ENCODE measurements around the gene FBXL17. TPM values are rescaled to one million over a fixed set of nuclear protein-coding genes. Genes with fewer than 3 reads are reported as not detected.

FBXL17 gene
- total RNA-seq, 1 donor from 2014 or later: 12.7 TPM

DNA sequence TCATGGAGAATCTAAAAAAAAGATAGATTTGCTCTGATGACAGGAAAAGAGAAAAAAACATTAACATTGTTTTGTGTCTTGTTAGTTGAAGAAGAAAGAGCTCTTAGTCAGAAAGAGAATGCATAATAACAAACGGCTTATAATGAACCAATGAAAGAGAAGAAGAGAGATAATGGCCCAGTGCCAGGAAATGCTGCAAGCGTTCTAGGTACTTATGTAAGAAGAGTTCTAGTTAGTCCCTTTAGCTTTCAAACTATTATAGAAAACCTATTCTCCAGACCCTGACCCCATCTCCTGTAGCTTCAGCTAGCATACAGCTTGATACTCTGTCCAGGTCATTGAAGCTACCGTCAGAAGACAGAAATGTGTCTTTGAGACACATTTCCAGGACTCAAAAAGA, 70.2 kb downstream of the FBXL17 start:
- Mint-ChIP-seq H3K27ac (ENCODE audit: unreplicated experiment) (no peak overlapping the region), H3K27me3 (ENCODE audit: low read depth, unreplicated experiment) (no peaks in the 10 kb centered on the region), H3K4me1 (ENCODE audit: low read depth, unreplicated experiment) (peaks cover 4% of the 10 kb centered on the region), H3K4me3 (ENCODE audit: unreplicated experiment) (no peak overlapping the region), H3K36me3 (ENCODE audit: low read depth, unreplicated experiment) (no peaks in the 10 kb centered on the region), H3K9me3 (ENCODE audit: unreplicated experiment) (no peaks in the 10 kb centered on the region)
- H3K9ac ChIP-seq (ENCODE audit: low read length): no peak overlapping the region
- DNase-seq (ENCODE audit: low read depth): no peak
- no peaks in the 10 kb centered on the region for H3K36me3 ChIP-seq (ENCODE audit: insufficient read depth, low read length)
- H3K4me2 ChIP-seq (ENCODE audit: low read length): no peak overlapping the region
- no peaks in the 10 kb centered on the region for H3K4me1 ChIP-seq (ENCODE audit: insufficient read depth, low read length)
- FAIRE-seq: no peak
- H2AFZ ChIP-seq (ENCODE audit: low read depth, low read length): no peak overlapping the region
- H3K79me2 ChIP-seq (ENCODE audit: insufficient read depth, low read length): no peaks in the 10 kb centered on the region
- no peaks in the 10 kb centered on the region for H3K27me3 ChIP-seq (ENCODE audit: insufficient read depth, low read length)
- no peaks in the 10 kb centered on the region for H3K9me3 ChIP-seq (ENCODE audit: insufficient read depth, low read depth, low read length)
- TF ChIP-seq CTCF (IDR thresholded peaks at IDR 0.05; ENCODE audit: insufficient read depth, low read depth, low read length): no peak
- no peak for TF ChIP-seq EZH2 (IDR thresholded peaks at IDR 0.05; ENCODE audit: insufficient read depth, low read length)
- no peaks in the 10 kb centered on the region for H4K20me1 ChIP-seq (ENCODE audit: insufficient read depth, low read length)
- H3K27ac ChIP-seq (ENCODE audit: low read depth, low read length): no peak overlapping the region
- H3K4me3 ChIP-seq (ENCODE audit: insufficient read depth, low read depth, low read length): no peak overlapping the region

DNA sequence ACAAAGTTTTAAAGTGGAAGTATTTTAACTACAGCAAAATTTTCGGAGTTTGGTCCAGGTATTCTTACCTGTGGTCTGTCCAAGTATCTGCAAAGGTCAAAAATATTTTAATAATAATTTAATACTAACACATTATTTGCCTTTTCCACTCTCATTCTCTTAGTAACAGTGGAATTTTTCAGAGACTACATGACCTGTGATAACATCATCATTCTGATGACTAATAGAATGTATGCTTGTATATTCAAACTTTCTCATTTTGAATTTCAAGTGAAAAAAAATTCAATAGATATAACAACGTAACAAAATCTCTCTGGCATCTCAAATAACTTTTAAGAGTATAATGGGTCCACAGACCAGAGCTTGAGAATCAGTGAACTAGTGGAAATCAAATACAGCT, 78.3 kb downstream of the FBXL17 start:
- DNase-seq (ENCODE audit: low read depth): no peak
- H3K27ac ChIP-seq (ENCODE audit: low read depth, low read length): no peak overlapping the region
- H3K27me3 Mint-ChIP-seq (ENCODE audit: low read depth, unreplicated experiment): no peaks in the 10 kb centered on the region
- no peaks in the 10 kb centered on the region for H3K36me3 Mint-ChIP-seq (ENCODE audit: low read depth, unreplicated experiment)
- no peaks in the 10 kb centered on the region for H3K79me2 ChIP-seq (ENCODE audit: insufficient read depth, low read length)
- no peaks in the 10 kb centered on the region for H3K27me3 ChIP-seq (ENCODE audit: insufficient read depth, low read length)
- no peaks in the 10 kb centered on the region for H3K36me3 ChIP-seq (ENCODE audit: insufficient read depth, low read length)
- no peak overlapping the region for H3K4me3 ChIP-seq (ENCODE audit: insufficient read depth, low read depth, low read length)
- no peaks in the 10 kb centered on the region for H3K4me1 ChIP-seq (ENCODE audit: insufficient read depth, low read length)
- no peak overlapping the region for H2AFZ ChIP-seq (ENCODE audit: low read depth, low read length)
- no peaks in the 10 kb centered on the region for H3K4me1 Mint-ChIP-seq (ENCODE audit: low read depth, unreplicated experiment)
- TF ChIP-seq EZH2 (IDR thresholded peaks at IDR 0.05; ENCODE audit: insufficient read depth, low read length) (no peak), CTCF (IDR thresholded peaks at IDR 0.05; ENCODE audit: insufficient read depth, low read depth, low read length) (no peak)
- H3K4me2 ChIP-seq (ENCODE audit: low read length): no peak overlapping the region
- H3K9ac ChIP-seq (ENCODE audit: low read length): no peak overlapping the region
- no peaks in the 10 kb centered on the region for H3K9me3 ChIP-seq (ENCODE audit: insufficient read depth, low read depth, low read length)
- no peak overlapping the region for H3K27ac Mint-ChIP-seq (ENCODE audit: unreplicated experiment)
- no peak for FAIRE-seq
- no peaks in the 10 kb centered on the region for H3K9me3 Mint-ChIP-seq (ENCODE audit: unreplicated experiment)
- no peak overlapping the region for H3K4me3 Mint-ChIP-seq (ENCODE audit: unreplicated experiment)
- H4K20me1 ChIP-seq (ENCODE audit: insufficient read depth, low read length): no peaks in the 10 kb centered on the region

DNA sequence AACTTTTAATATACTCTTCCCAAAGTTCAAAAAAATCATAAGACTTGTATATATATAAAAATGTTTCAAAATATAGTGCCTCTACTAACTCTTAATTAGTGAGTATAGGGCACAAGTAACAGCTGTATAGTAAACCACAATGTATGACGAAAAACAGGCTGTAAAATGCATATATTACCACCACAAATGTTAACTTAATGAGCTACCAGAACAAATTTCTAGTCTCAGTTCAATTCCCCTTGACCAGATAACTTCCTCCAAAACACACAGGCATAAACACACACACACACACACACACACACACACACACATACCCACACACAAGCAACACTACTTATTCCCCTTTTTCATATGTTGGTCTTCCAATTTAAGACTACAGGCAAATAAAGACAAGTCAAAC, 78.8 kb downstream of the FBXL17 start:
- no peaks in the 10 kb centered on the region for H4K20me1 ChIP-seq (ENCODE audit: insufficient read depth, low read length)
- FAIRE-seq (no peak), DNase-seq (ENCODE audit: low read depth) (no peak)
- no peak overlapping the region for H2AFZ ChIP-seq (ENCODE audit: low read depth, low read length)
- Mint-ChIP-seq H3K27me3 (ENCODE audit: low read depth, unreplicated experiment) (no peaks in the 10 kb centered on the region), H3K27ac (ENCODE audit: unreplicated experiment) (no peak overlapping the region), H3K36me3 (ENCODE audit: low read depth, unreplicated experiment) (no peaks in the 10 kb centered on the region), H3K9me3 (ENCODE audit: unreplicated experiment) (no peaks in the 10 kb centered on the region), H3K4me1 (ENCODE audit: low read depth, unreplicated experiment) (no peaks in the 10 kb centered on the region), H3K4me3 (ENCODE audit: unreplicated experiment) (no peak overlapping the region)
- no peaks in the 10 kb centered on the region for H3K4me1 ChIP-seq (ENCODE audit: insufficient read depth, low read length)
- H3K27me3 ChIP-seq (ENCODE audit: insufficient read depth, low read length): no peaks in the 10 kb centered on the region
- H3K4me3 ChIP-seq (ENCODE audit: insufficient read depth, low read depth, low read length): no peak overlapping the region
- no peaks in the 10 kb centered on the region for H3K9me3 ChIP-seq (ENCODE audit: insufficient read depth, low read depth, low read length)
- no peaks in the 10 kb centered on the region for H3K79me2 ChIP-seq (ENCODE audit: insufficient read depth, low read length)
- no peak overlapping the region for H3K9ac ChIP-seq (ENCODE audit: low read length)
- H3K36me3 ChIP-seq (ENCODE audit: insufficient read depth, low read length): no peaks in the 10 kb centered on the region
- no peak for TF ChIP-seq EZH2 (IDR thresholded peaks at IDR 0.05; ENCODE audit: insufficient read depth, low read length)
- no peak for TF ChIP-seq CTCF (IDR thresholded peaks at IDR 0.05; ENCODE audit: insufficient read depth, low read depth, low read length)
- H3K27ac ChIP-seq (ENCODE audit: low read depth, low read length): no peak overlapping the region
- H3K4me2 ChIP-seq (ENCODE audit: low read length): no peak overlapping the region
